AML-193 (cell line): Measurements from ENCODE around the gene SLC4A1.

Source experiments
- DNase-seq, 2 experiments: peaks; one replicate each; lab custom pipeline; 2025; lab: John Stamatoyannopoulos, UW

SLC4A1 gene

DNA sequence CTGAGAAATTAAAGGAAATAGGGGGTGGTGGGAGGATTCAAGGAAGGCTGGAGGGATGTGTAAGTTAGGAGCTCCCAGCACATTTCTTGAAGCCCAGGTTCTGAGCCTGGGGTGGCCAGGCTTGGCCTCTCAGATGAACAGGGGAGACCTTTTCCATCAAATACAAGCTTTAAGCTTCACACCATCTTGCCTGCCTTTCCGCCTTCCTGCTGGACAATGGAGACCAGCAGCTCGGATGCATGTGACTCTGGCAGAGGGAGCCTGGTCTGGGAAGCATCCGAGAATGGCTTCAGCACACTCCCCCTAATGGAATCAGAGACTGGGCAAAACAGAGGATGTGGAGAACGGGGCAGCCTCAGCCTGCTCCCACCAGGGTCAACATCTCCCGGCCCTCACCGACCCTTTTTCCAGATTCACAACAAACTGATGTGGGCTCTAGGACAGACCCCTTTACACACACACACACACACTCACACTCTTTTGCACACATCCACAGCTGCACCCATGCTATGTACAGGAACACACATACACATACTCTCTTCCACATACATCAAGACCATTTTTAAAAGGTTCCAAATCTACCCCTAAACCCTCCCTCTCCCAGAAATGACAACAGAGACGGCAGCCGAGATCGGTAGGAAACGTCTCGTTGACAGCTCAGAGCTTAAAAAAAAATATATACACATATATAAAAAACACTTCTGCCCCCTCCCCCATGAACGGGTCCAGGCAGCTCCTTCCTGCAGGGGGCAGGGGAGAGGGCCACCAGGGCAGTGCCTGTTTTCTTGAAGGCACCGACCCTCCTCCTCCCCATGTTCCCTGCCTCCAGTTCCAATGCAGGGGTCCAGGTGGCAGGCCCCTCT, 61.7 kb downstream of the SLC4A1 start:
- DNase-seq = no peak

DNA sequence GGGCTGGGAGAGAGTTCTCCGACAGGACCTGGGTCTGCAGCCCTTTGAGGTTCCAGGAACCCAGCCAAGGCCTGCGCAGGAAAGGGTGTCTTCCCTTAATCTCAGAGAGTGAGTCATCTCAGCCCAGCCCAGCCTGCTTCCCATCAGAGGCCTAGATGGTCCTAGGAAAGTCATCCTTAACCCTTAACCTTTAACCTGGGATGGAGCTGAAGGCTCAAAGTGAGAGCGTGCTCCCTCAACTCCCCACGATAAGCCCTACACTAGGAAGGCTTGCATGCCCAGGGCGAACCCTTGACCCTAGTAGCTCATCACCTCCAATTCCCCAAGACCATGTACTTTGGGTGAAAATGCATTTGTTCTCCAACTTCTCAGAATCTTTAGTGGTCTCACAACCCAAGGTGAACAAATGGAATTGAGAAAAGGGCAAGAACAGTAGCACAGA, 63.5 kb downstream of the SLC4A1 start:
- no peak for DNase-seq

DNA sequence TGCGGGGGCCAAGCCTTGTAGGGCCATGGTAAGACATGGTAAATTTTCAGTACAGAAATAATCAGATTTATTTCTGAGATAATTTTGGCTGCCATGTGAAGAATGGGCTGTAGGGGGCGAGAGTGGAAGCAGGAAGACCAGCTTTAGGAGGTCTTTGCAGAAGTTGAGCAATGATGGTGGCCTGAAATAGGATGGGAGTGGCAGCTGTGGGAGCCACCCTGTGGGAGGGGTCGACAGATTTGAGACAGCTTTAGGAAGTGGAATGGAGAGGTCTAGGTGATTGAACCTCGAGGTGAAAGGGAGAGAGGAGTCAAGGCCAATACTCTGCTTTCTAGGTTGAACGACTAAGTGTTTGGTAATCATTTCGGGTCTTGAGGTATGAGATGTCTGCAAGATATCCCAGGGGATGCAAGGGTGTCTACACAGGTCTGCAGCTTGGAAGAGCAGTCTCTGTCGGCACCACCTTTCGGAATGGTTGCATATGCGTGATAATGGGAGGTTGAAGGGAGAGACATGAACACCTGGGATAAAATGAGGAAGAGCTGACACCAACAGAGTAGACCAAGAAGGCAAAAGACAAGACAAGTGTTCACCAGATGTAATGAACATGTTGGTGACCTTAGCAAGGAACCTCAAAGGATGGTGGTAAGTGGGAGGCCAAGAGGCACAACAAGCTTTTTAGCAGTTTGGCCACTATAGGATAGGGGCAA, 64.0 kb downstream of the SLC4A1 start:
- peak; percentile 85 to 89 for DNase-seq

DNA sequence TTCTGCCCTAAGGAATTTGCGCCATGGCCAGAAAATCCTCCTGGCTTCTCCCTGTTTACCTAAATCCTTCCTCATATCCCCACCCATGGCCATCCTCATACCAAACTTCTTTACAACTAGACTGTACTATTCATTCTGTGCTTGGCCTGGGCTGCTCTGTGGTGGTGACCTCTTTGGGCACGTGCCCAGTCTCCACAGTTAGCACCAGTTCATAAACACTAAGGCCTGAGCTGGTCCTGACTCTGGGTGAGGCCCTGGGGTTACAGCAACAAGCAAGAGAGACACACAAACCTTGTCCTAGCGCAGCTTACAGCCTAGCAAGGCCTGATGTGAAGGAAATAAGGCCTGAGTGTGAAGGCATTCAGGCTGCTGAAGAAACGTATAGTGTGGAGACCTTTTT, 65.2 kb downstream of the SLC4A1 start:
- DNase-seq = no peak

DNA sequence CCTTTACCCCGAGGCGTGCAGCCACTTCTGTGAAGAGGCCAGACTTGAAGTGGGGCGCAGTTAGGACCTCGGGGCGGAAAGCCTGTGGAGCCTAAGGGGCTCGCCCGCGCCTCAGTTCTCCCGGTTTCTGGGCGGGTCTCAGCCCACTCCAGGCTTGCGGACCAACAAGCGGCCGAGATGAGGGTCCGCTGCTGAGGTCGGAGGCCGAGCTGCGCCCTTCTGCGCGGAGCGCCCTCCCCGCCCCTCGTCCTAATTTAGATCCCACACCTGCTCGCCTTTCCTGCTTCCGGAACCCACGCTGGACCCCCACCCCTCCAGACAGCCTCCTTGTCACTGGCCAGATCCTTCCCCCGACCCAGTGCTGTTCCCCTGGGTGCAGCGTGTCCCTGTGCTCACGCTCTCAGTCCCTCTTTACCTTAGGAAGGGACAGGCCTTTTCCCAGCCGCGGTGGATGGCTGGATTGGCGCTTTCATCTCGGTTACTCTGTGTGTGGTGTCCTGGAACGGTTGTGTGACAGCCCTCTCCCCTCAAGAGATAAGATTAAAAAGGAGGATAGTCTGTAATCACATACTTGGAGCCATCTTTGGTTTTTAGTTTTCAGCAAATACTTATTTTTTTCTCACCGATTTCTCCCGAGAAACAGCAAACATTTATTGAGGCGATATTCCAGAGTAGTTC, 67.3 kb downstream of the SLC4A1 start:
- no peak for DNase-seq

DNA sequence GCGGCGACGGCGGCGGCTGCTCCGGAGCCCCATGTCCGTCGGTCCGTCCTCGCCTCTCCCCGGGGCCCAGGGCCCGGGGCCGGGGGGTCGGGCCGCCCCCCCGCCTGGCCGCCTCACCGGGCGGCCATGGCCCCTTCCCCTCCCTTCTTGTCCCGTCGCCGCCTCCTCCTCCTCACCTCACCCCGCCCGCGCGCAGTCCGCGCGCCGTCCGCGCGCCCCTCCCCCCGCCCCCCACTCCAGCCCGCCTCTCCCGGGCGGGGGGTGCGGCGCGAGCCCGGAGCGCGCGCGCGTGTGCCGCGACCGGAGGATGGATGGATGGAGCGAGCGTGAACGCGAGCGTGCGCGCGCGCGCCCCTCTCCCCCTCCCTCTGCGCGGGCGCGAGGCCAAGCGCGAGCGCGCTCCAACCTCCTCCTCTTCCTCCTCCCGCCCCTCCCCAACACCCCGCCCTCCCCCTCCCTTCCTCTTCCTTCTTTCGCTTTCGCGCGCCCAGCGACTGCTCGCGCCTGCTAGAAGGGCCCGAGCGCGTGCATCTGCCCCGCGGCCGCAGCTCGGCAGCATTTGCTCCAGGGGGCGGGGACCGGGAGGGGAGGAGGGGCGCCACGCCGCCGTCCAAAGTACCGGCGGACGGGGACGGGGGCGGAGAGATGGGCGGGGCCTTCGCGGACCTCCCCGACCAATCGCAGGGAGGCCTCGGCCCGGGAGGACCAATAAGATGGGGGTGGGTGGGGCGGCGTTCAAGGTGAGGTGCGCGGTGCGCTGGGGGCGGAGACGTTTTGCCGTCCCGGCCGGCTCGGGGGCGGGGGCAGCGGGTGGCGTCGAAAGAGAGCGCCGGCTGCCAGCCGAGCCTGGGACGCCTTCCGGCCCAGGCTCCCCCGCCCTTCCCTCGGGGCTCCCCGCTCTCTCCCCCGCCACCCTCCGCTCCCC, 68.1 kb downstream of the SLC4A1 start, which contains the start of gene ATXN7L3:
Gene ATXN7L3, minus strand, starts transcription at position 332 of the 925 bp plus-strand sequence. CDS start 1,814 bp downstream, outside the sequence.
- DNase-seq = peak; percentile 95 to 97

DNA sequence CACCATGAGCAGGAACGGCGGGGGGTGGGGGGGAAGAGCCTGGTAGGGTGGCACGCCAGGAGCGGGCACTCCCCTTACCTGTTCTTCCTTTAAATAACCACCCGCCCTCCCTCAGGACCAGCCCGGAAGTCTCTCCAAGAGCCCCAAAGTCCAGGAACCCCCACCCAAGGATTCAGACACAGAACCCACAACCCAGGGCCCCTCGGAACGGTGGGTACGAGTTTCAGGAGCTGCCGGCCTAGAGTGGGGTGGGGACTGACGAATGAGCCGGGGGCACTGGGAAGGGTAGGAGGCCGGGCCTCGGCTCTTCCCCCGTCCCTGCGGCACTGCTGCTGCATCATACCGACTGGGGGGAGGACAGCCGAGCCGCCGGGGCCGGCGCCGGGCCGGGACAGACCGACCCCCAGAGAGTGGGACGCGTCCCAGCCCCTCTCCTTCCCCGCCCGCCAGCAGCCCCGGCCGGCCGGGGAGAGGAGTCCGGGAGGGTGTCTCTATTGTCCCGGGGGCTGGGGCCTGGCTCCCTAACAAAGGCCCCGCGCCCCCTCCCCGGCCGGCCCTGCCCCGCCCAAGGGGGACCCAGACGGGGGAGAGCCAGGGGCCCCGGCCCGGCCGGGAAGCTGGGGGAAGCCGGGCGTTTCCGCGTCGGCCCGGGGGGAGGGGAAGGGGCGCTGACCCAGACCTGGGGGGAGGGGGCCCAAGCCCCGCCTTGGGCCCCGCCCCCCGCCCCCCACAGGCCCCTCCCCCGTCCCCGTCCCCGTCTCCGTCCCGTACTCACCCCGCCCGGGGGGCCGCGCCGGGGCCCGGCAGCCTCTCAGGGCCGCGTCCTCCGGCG, 69.0 kb downstream of the SLC4A1 start:
- peak; percentile 41 to 45 for DNase-seq
